SU-DHL-6 (cell line): ENCODE results near the gene DR1.

ENCODE experiments used
- CTCF ChIP-seq: fragments of 200-600 bp; sonication (generic); IDR thresholded peaks from one replicate; pipeline ENCODE4 v1.5.1; 2017; ENCODE audit warnings: antibody characterized with exemption, mild to moderate bottlenecking, low read length, moderate library complexity; ENCODE audit not compliant: insufficient read depth, poor library complexity, severe bottlenecking
- EZH2phosphoT487 ChIP-seq: fragments of 200-600 bp; sonication (generic), shearing (Covaris generic); conservative IDR thresholded peaks from 2 replicates; pipeline ENCODE4 v1.6.1; 2018; ENCODE audit warnings: mild to moderate bottlenecking, antibody characterized with exemption, low read length, moderate library complexity, mixed read lengths

GRCh38 chr1:93306920-93307319, 38.8 kb upstream of the DR1 start:
- TF ChIP-seq EZH2phosphoT487: no peak
- TF ChIP-seq CTCF: no peak
